Omental fat pad (tissue), 4 donors: ENCODE measurements around the gene PALS1. TPM values are rescaled to one million over a fixed set of nuclear protein-coding genes. Genes with fewer than 3 reads are reported as not detected.

ENCODE experiments used
- ATAC-seq: fragments of 150-250 bp; one replicate; pipeline ENCODE4 v1.9.1; 2016; ENCODE audit warnings: mild to moderate bottlenecking, moderate library complexity; ENCODE audit not compliant: low FRiP score
- DNase-seq: peaks from one replicate; pipeline ENCODE4 v3.0.0-alpha.2; 2019; ENCODE audit warnings: low spot score
- CTCF ChIP-seq, 3 donors: fragments of 450-650 bp; IDR thresholded peaks; one replicate each; pipeline ENCODE4 v1.5.1; 2016 to 2017; ENCODE audit warnings: antibody characterized with exemption in 3 of 3, mild to moderate bottlenecking in 3 of 3, moderate library complexity in 2 of 3
- total RNA-seq, 4 donors: library from RNA; depleted of rRNA; stranded (reverse); fragments of >200 nt; gene quantifications; one replicate each; pipeline ENCODE4 v1.1.0, GENCODE V29; 2016

Gene PALS1
- total RNA-seq: 10 to 100 TPM; 14.9 to 18.2 (median 15.3) TPM

- DNase-seq (no peak), ATAC-seq (peak; percentile 72)
- TF ChIP-seq CTCF (IDR thresholded peaks at IDR 0.05): no peak
Observed at GRCh38 chr14:67241411-67242167, at the start of gene PALS1. Gene PALS1 (plus strand): TSS chr14:67241435. CDS start chr14:67279171, 37,736 bp downstream.

- no peak for ATAC-seq
- TF ChIP-seq CTCF (IDR thresholded peaks at IDR 0.05): no peak
Observed at GRCh38 chr14:67191768-67192290, 49.4 kb upstream of the PALS1 start.

GRCh38 chr14:67192366-67192765 lies 48.9 kb upstream of the PALS1 start:
- DNase-seq (no peak), ATAC-seq (no peak)
- TF ChIP-seq CTCF (IDR thresholded peaks at IDR 0.05): no peak

More at GRCh38 chr14:67191768-67192290, 49.4 kb upstream of the PALS1 start:
- no peak for DNase-seq

GRCh38 chr14:67195279-67195678 lies 46.0 kb upstream of the PALS1 start:
- ATAC-seq: no peak
- no peak for TF ChIP-seq CTCF (IDR thresholded peaks at IDR 0.05)

GRCh38 chr14:67199016-67199415 lies 42.2 kb upstream of the PALS1 start:
- no peak for ATAC-seq
- no peak for DNase-seq
- TF ChIP-seq CTCF (IDR thresholded peaks at IDR 0.05): no peak

More at GRCh38 chr14:67195279-67195678, 46.0 kb upstream of the PALS1 start:
- no peak for DNase-seq

GRCh38 chr14:67207810-67208209 lies 33.4 kb upstream of the PALS1 start:
- DNase-seq (no peak), ATAC-seq (no peak)
- no peak for TF ChIP-seq CTCF (IDR thresholded peaks at IDR 0.05)

GRCh38 chr14:67218126-67218525 lies 23.1 kb upstream of the PALS1 start:
- TF ChIP-seq CTCF (IDR thresholded peaks at IDR 0.05): no peak
- ATAC-seq: no peak
- no peak for DNase-seq
